Tibial nerve (tissue), 4 donors: ENCODE measurements around the gene DMTF1. TPM values are rescaled to one million over a fixed set of nuclear protein-coding genes. Genes with fewer than 3 reads are reported as not detected.
A peak's percentile ranks its signal among the peaks of the same experiment; 100 is the strongest.

Experiments used
- DNase-seq, 2 donors: peaks; one replicate each; pipeline ENCODE4 v3.0.0-alpha.2; 2019; ENCODE audit warnings: low spot score in 2 of 2
- H3K27ac ChIP-seq, 4 donors: fragments of 200-600 bp; sonication (generic) in 3 of 4; one replicate each; pipeline ENCODE4 v1.5.1; 2017 to 2019; ENCODE audit warnings: mild to moderate bottlenecking in 1 of 4
- H3K27me3 ChIP-seq, 2 donors: fragments of 200-600 bp; sonication (generic) in 1 of 2; one replicate each; pipeline versions ENCODE4 v1.5.1 to v1.6.0; 2017 to 2019
- H3K36me3 ChIP-seq, 3 donors: fragments of 200-600 bp; sonication (generic); one replicate each; pipeline ENCODE4 v1.5.1; 2018 to 2019
- H3K4me1 ChIP-seq, 4 donors: fragments of 200-600 bp; sonication (generic) in 3 of 4; one replicate each; pipeline ENCODE4 v1.5.1; 2017 to 2019
- H3K4me3 ChIP-seq, 4 donors: fragments of 200-600 bp; sonication (generic) in 3 of 4; one replicate each; pipeline ENCODE4 v1.5.1; 2017 to 2019; ENCODE audit warnings: mild to moderate bottlenecking in 1 of 4, moderate library complexity in 1 of 4
- H3K9me3 ChIP-seq, 4 donors: fragments of 200-600 bp; sonication (generic) in 3 of 4; one replicate each; pipeline ENCODE4 v1.5.1; 2017 to 2019
- EP300 ChIP-seq, 2 donors: sonication (generic); formaldehyde crosslinking; IDR thresholded peaks; one replicate each; pipeline ENCODE4 v1.6.1; 2017; ENCODE audit warnings: antibody characterized with exemption in 2 of 2, mild to moderate bottlenecking in 1 of 2
- POLR2A ChIP-seq, 2 donors: fragments of 450-650 bp; IDR thresholded peaks; one replicate each; pipeline ENCODE4 v1.6.1; 2017; ENCODE audit warnings: antibody characterized with exemption in 2 of 2, mild to moderate bottlenecking in 2 of 2, moderate library complexity in 2 of 2
- whole genome bisulfite sequencing, 2 donors: methylation state at CpG; one replicate each; pipeline ENCODE4 v1.1.5; 2018; 5-methylcytosine and 5-hydroxymethylcytosine counted together
- total RNA-seq, 4 donors: library from RNA; depleted of rRNA; stranded (reverse); fragments of >200 nt; gene quantifications; one replicate each; pipeline ENCODE4 v1.1.0, GENCODE V29; 2016
- TF ChIP-seq, protein P1 (sequence below), 5 experiments: fragments of 200-600 bp in 3 of 5; fragments of 450-650 bp in 2 of 5; sonication (generic) in 3 of 5; IDR thresholded peaks; one replicate each; pipeline ENCODE4 v1.5.1; 2016 to 2019; ENCODE audit warnings: antibody characterized with exemption in 5 of 5, mild to moderate bottlenecking in 3 of 5, moderate library complexity in 2 of 5

Gene DMTF1
- total RNA-seq, 4 donors from 2014 or later: 111 to 142 (median 133) TPM

DNA sequence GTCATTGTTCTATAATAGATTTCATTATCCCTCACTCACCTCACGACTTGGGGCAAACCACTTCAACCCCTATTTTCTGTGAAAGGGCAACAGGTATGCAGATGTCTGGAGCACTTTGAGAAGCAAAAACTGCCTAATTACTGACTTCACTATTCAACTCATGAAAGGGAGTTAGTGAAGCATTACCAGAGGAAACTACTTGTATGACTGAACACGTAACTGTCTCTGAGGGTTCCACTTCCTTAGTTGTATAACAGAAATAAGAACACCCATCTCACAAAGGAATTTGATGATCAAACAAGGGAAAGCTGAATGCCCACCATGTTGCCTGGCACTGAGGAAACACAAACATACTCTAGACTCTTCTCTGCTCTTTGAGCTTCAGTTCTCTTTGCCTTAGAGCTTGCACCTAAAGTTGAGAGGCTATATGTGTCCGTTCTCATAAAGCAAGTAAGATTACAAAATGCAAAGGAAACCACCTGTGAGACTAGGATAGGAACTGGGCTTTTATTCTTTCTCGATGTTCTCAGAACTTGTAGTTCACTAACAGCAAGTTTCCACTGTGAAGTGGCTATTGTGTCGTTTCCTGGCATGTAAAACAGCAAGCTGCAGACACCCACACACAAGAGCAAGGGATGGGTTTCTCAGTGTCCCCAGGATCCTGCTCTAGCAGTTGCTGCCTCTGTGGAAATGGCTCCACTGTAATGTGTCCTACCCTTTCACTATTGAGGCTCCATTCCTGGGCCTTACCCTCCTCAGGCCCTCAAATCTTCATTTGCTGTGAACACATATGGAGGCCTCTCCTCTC, 64.7 kb downstream of the DMTF1 start:
- peak in 1 of 2 donors; percentile 8 for TF ChIP-seq EP300 (IDR thresholded peaks at IDR 0.05)
- TF ChIP-seq, protein P1, sequence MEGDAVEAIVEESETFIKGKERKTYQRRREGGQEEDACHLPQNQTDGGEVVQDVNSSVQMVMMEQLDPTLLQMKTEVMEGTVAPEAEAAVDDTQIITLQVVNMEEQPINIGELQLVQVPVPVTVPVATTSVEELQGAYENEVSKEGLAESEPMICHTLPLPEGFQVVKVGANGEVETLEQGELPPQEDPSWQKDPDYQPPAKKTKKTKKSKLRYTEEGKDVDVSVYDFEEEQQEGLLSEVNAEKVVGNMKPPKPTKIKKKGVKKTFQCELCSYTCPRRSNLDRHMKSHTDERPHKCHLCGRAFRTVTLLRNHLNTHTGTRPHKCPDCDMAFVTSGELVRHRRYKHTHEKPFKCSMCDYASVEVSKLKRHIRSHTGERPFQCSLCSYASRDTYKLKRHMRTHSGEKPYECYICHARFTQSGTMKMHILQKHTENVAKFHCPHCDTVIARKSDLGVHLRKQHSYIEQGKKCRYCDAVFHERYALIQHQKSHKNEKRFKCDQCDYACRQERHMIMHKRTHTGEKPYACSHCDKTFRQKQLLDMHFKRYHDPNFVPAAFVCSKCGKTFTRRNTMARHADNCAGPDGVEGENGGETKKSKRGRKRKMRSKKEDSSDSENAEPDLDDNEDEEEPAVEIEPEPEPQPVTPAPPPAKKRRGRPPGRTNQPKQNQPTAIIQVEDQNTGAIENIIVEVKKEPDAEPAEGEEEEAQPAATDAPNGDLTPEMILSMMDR (IDR thresholded peaks at IDR 0.05): no peak
- TF ChIP-seq POLR2A (IDR thresholded peaks at IDR 0.05): no peak
- peak overlapping the region in 3 of 4 donors; percentile 89 to 94 (median 91) for H3K27ac ChIP-seq
- DNase-seq: no peak
- H3K27me3 ChIP-seq: no peaks in the 10 kb centered on the region
- peaks cover 0 to 60% (median 33%) of the 10 kb centered on the region in 4 donors for H3K4me1 ChIP-seq
- H3K9me3 ChIP-seq: no peaks in the 10 kb centered on the region
- H3K36me3 ChIP-seq: no peaks in the 10 kb centered on the region
- WGBS, 2 donors: 37 to 52% methylated on average over 5 of the region's 5 CpGs
- peak overlapping the region in 1 of 4 donors; percentile 9 for H3K4me3 ChIP-seq

DNA sequence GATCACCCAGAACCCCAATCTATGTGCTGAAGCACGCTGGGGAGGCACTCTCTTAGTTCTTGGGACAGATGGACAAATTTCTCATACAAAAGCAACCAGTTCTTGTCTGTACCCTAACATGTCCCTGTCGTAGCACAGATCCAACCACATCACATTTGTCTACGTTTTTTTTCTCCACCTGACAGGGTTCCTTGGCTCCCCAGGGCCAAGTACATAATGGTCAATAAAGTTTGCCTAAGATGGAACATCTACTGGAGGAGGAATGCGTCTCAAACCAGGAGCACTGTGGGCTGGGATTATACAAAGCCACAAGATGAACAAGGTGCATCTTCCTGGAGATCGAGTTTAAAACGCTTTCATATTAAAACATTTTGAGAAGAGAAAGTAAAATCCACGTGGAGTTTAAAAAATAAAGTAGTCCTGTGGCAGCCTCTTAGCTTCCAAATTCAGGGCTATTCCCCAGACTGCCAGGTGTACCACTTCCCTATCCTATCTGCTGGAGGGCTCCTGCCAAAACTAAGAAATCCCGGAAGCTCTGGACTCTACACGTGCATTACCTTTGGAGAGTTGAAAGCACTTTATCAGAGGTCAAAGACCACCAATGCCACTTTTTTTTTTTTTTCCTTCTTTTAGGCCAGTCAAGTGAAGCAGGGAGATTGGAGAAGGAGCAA, 65.9 kb downstream of the DMTF1 start:
- H3K27ac ChIP-seq: peak overlapping the region in 3 of 4 donors; percentile 89 to 94 (median 91)
- H3K27me3 ChIP-seq: no peaks in the 10 kb centered on the region
- no peaks in the 10 kb centered on the region for H3K36me3 ChIP-seq
- no peak for DNase-seq
- H3K4me3 ChIP-seq: peak overlapping the region in 3 of 4 donors; percentile 72 to 94 (median 91)
- H3K9me3 ChIP-seq: no peaks in the 10 kb centered on the region
- WGBS, 2 donors: 76 to 82% methylated on average over 9 of the region's 9 CpGs
- H3K4me1 ChIP-seq: peaks cover 0 to 50% (median 27%) of the 10 kb centered on the region in 4 donors
- TF ChIP-seq EP300 (IDR thresholded peaks at IDR 0.05): no peak
- TF ChIP-seq, protein P1 (IDR thresholded peaks at IDR 0.05): no peak
- TF ChIP-seq POLR2A (IDR thresholded peaks at IDR 0.05): no peak

DNA sequence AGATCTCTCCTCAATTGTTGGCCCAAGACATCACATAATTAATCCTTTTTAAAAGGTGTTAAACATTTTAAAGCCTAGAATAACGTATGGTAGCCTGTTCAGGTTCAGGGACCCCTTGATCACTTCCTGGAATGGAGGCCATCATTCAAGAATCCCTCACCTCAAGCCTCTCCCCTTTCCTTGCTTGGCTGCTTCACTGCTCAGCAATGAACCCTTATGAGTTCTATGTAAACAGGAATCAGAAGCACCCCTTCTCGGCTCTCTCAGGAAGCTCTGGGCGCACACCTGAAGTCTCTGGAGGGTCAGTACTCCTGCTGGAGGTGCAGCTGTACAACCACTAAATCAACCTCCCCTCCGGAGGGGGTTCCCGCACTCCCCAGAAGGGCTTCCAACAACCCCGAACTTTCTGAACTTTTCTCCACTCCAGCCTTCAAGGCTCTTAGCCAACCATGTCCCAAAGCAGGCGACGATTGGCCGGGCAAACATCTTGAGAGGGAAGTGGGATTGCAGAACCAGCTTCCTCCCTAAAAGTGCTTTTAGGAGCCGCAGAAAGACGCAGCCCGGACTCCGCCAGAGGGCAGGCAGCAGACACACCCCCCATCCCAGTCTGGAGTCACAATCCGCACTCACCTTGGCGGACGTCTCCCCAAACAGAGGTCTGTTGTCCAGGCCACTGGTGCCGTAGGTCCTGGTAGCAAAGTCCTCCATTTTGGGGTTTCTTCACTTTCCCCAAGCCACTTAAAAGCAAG, 66.7 kb downstream of the DMTF1 start:
- H3K9me3 ChIP-seq: no peaks in the 10 kb centered on the region
- peak; percentile 32 to 57 for DNase-seq
- TF ChIP-seq EP300 (IDR thresholded peaks at IDR 0.05): no peak
- no peak for TF ChIP-seq POLR2A (IDR thresholded peaks at IDR 0.05)
- TF ChIP-seq, protein P1 (IDR thresholded peaks at IDR 0.05): peak in 1 of 5 experiments; percentile 9
- 3 to 4% methylated on average over 17 of the region's 17 CpGs for WGBS, 2 donors
- peak overlapping the region; percentile 62 to 94 (median 82) for H3K4me3 ChIP-seq
- no peaks in the 10 kb centered on the region for H3K36me3 ChIP-seq
- H3K27ac ChIP-seq: peak overlapping the region; percentile 58 to 94 (median 90)
- H3K27me3 ChIP-seq: no peaks in the 10 kb centered on the region
- peaks cover 0 to 44% (median 24%) of the 10 kb centered on the region in 4 donors for H3K4me1 ChIP-seq

DNA sequence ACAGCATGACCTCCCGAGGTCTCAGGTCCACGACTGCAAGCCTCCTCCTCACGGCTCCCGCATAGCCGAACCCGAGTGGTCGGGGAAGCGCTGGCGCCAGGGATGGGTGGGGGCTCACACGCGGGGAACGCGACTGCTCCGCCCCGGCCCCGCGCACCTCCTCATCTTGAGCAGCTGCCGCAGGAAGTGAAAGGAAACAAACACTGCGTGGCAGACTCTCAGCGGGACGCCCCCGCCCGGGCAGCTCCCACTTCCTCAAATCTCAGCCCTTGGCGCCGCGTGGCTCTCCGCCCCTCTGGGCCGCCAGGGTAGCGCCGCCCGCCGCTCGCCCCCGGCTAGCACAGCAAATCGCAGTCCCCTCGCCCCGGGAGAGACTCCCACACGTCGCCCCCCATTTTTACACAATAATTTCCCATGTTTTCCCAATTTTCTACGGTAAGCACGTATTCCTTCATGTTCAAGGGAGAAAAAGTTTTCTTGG, 67.3 kb downstream of the DMTF1 start, which contains the start of gene TMEM243:
Gene TMEM243 (minus strand): TSS at position 188 of the 481 bp plus-strand sequence. CDS start 229 bp downstream, outside the sequence.
- H3K36me3 ChIP-seq: no peaks in the 10 kb centered on the region
- WGBS, 2 donors: 1% methylated on average over 40 of the region's 41 CpGs
- H3K9me3 ChIP-seq: no peaks in the 10 kb centered on the region
- no peaks in the 10 kb centered on the region for H3K27me3 ChIP-seq
- H3K27ac ChIP-seq: peak within 1 kb of the TSS; percentile 58 to 94 (median 90)
- TF ChIP-seq POLR2A (IDR thresholded peaks at IDR 0.05) (peak; percentile 24 to 53), EP300 (IDR thresholded peaks at IDR 0.05) (peak in 1 of 2 donors; percentile 82)
- TF ChIP-seq, protein P1 (IDR thresholded peaks at IDR 0.05): peak in 2 of 5 experiments; percentile 16 to 23
- H3K4me3 ChIP-seq: peak within 1 kb of the TSS; percentile 62 to 94 (median 82)
- DNase-seq: peak; percentile 40 to 59
- H3K4me1 ChIP-seq: peaks cover 0 to 37% (median 21%) of the 10 kb centered on the region in 4 donors
